GM18505 (cell line): ENCODE measurements around the gene DENND2D.
A peak's percentile ranks its signal among the peaks of the same experiment; 100 is the strongest.
"Not testable (repeated sequence)": the region's sequence is repeated elsewhere in the genome, so short reads cannot be mapped to it uniquely, and the experiment has no call there.

Experiments
- ATAC-seq: cut with Tn5 transposase; IDR thresholded peaks from one replicate; pipeline ENCODE4 v1.9.1; 2021; ENCODE audit not compliant: unreplicated experiment
- POLR2A ChIP-seq: IDR thresholded peaks from 4 replicates; pipeline ENCODE4 v1.6.1; 2011; ENCODE audit warnings: borderline replicate concordance; ENCODE audit not compliant: insufficient read depth, insufficient read length; ENCODE audit errors: extremely low read depth

Gene DENND2D

DNA sequence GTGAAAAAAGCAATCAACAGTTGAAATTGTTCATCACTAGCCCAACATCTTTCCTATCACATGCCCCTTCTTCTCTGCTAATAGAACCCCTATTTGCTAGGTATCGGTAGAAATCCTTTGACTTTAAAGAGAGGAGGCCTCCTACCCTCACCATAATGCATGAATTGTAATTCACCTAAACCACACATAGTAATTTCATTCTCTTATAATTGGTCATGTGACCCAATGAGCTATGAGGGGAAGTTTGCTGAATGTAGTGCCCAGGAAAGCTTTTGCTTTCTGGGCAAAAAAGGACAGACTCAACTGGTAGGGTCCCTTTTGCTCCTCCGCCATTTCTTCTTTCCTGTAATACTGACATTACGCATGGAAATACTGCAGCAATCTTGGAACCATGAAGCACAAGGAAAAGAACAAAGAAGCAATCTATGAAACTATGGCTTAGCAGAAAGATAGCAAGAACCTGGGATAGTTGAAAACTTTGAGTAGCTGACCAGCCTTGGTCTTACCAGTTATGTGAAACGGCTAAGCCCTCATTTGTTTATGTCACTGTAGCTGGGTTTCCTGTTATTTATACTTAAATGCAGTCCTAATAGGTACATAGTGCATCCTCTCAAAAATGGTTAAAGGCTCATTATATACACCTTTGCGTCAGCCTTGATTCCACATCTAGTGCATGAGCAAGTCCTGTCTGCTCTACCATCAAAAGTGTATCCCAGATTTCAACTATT is 16.9 kb upstream of the DENND2D start:
- ATAC-seq = no peak
- TF ChIP-seq POLR2A = peak; percentile 53

DNA sequence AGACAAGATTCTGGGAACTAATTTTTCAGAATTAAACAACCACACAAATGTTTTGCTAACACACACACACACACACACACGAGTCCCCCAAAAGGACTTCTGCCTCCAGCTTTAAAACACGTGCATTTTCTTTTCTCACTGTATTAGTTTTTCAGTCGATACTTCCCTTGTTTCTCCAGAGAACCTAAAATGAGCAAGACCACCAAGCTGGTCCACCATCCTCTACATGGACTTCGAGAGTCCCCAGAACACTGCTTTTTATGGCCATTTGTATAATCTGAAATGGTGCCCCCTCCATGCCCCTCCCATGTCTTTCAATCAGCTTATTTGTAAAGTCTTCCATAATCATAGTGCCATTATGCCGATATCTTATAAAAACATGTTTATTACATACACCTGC is 16.3 kb upstream of the DENND2D start:
- no peak for ATAC-seq
- TF ChIP-seq POLR2A = no peak

- ATAC-seq = not testable (repeated sequence)
Observed at GRCh38 chr1:111215285-111215684, 14.8 kb upstream of the DENND2D start.

DNA sequence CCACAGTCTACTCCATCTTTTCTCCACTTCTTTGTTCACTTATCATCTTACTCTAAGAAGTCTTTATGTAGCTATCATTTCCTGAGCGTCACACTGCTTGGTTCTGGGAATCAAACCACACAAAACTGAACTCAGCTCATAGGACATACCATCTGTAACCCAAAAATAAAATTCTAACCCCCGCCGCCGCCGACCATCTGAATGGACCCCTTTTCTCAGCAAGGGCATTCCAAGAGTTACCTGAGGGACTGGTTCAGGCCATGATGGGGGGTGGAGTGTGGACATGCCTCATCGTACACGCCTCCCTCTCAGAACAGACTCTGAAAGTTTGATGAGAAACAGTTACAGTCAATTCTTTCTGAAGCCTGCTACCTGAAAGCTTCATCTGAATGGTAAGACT is 14.4 kb upstream of the DENND2D start:
- TF ChIP-seq POLR2A = peak; percentile 7

GRCh38 chr1:111214074-111214801 is 13.8 kb upstream of the DENND2D start:
- TF ChIP-seq POLR2A = peak; percentile 73
- no peak for ATAC-seq

More for the DNA sequence above, 14.4 kb upstream of the DENND2D start:
- no peak for ATAC-seq

GRCh38 chr1:111213412-111213811 is 13.0 kb upstream of the DENND2D start:
- ATAC-seq = no peak
- TF ChIP-seq POLR2A = no peak

GRCh38 chr1:111212634-111213335 is 12.3 kb upstream of the DENND2D start:
- TF ChIP-seq POLR2A = no peak
- ATAC-seq = no peak

DNA sequence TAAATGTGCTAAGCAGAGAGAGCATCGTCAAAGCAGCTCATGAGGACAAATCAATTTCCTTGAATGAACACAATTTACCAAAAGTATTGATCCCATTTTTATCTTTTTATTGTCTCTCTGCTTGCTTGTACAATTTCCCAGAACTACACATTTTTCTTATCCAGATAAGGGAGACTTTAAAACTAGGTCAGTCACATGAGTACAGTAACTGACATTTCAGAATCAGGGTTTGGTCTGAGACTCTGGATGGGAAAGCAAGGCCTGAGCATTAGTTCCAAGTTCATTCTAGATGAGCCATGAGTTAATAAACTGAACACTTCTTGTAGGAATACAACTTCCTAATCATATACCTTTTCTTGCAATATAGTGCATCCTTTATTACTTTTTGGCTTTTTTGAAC is 11.5 kb upstream of the DENND2D start:
- no peak for TF ChIP-seq POLR2A
- no peak for ATAC-seq

GRCh38 chr1:111209622-111210021 is 9.2 kb upstream of the DENND2D start:
- no peak for ATAC-seq
- no peak for TF ChIP-seq POLR2A

DNA sequence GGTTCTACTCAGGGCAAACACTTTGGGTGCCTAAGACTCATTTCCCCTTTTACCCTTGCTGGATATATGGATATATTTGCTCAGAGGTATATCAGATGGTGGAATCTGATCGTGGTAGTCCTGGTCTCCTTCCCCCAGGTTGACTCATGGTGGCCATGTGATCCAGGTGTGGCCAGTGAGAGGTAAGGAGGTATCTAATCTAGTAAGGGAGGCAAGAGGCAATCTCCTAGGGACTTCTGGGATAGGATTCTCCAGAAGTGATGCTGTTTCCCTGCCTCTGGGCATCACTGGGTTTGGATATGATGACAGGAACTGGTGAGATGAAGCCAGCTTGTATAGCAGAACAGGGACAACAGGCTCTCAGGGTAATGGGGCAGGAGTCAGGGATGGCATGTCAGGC is 8.5 kb upstream of the DENND2D start:
- no peak for TF ChIP-seq POLR2A
- ATAC-seq = no peak

DNA sequence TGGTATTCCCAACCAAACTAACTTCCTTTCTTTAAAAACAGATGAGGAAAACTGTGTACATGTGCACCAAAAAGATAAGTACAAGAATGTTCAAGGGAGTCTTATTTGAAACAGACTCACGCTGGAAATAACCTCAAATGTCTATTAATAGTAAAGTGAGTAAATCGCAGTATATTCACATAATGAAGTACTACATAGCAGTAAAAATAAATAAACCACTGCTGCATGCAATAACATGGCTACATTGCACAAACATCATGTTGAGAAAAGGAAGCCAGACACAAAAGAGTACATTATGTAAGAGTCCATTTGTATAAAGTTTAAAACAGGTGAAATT is 5.2 kb upstream of the DENND2D start:
- no peak for ATAC-seq
- TF ChIP-seq POLR2A = no peak

- TF ChIP-seq POLR2A = no peak
- ATAC-seq = no peak
Observed at GRCh38 chr1:111204983-111205713, 4.7 kb upstream of the DENND2D start.
